IMR-90 (cell line): ENCODE results near the gene ZNF311. TPM values are rescaled to one million over a fixed set of nuclear protein-coding genes. Genes with fewer than 3 reads are reported as not detected.

Experiments used
- ATAC-seq: fragments of 200-7000 bp; cut with Tn5 transposase; 2 replicates; pipeline ENCODE4 v1.9.1; 2020; ENCODE audit warnings: low read depth, mild to moderate bottlenecking, moderate library complexity
- BruUV-seq: library from RNA; stranded (reverse); fragments of 400-500 nt; replicated peaks from 2 replicates; lab custom pipeline; 2021; lab: Mats Ljungman, UMichigan
- CTCF ChIA-PET: fragments of 300-600 bp; formaldehyde crosslinking; extraction: SDS; loops from one replicate; lab custom pipeline; 2021; ENCODE audit warnings: antibody characterized with exemption; lab: Yijun Ruan, JAX
- POLR2A ChIA-PET: fragments of 300-600 bp; sonication (Branson Sonifier 250); formaldehyde crosslinking; loops from one replicate; lab custom pipeline; 2022; ENCODE audit warnings: antibody characterized with exemption; ENCODE audit not compliant: unreplicated experiment; lab: Charles Lee
- DNase-seq: peaks from one replicate; pipeline ENCODE4 v3.0.0; 2013
- H2AFZ ChIP-seq: replicated peaks from 2 replicates; pipeline ENCODE3; 2013; ENCODE audit warnings: low read length, mild to moderate bottlenecking; ENCODE audit not compliant: poor library complexity
- H2AK5ac ChIP-seq: 2 replicates; pipeline ENCODE4 v1.6.1; 2013; ENCODE audit warnings: low read depth, low read length, inconsistent platforms
- H2AK9ac ChIP-seq: replicated peaks from 2 replicates; pipeline ENCODE3; 2013; ENCODE audit warnings: mild to moderate bottlenecking, low read depth, low read length, moderate library complexity; ENCODE audit not compliant: poor library complexity
- H2BK120ac ChIP-seq: 2 replicates; pipeline ENCODE4 v1.6.1; 2013; ENCODE audit warnings: low read depth, low read length, inconsistent platforms
- H2BK15ac ChIP-seq: 3 replicates; pipeline ENCODE4 v1.6.1; 2013; ENCODE audit warnings: low read depth, low read length, inconsistent platforms
- H2BK20ac ChIP-seq: 2 replicates; pipeline ENCODE4 v1.6.1; 2013; ENCODE audit warnings: low read depth, mild to moderate bottlenecking, inconsistent platforms, low read length, moderate library complexity
- H2BK5ac ChIP-seq: 2 replicates; pipeline ENCODE4 v1.6.1; 2013; ENCODE audit warnings: mild to moderate bottlenecking, low read depth, low read length, inconsistent platforms; ENCODE audit not compliant: poor library complexity, severe bottlenecking
- H3K14ac ChIP-seq: replicated peaks from 2 replicates; pipeline ENCODE4 v1.6.1; 2013; ENCODE audit warnings: low read depth, low read length, inconsistent platforms
- H3K18ac ChIP-seq: 2 replicates; pipeline ENCODE4 v1.6.1; 2013; ENCODE audit warnings: low read depth, low read length, control low read depth
- H3K23ac ChIP-seq: 2 replicates; pipeline ENCODE4 v1.6.1; 2013; ENCODE audit warnings: low read depth, low read length, inconsistent platforms
- H3K27ac ChIP-seq: 2 replicates; pipeline ENCODE4 v1.5.1; 2013; ENCODE audit warnings: mild to moderate bottlenecking, control low read depth, low read length; ENCODE audit not compliant: insufficient read depth
- H3K27me3 ChIP-seq: 2 replicates; pipeline ENCODE4 v1.6.1; 2013; ENCODE audit warnings: low read length; ENCODE audit not compliant: control insufficient read depth, insufficient read depth
- H3K36me3 ChIP-seq: 2 replicates; pipeline ENCODE4 v1.6.1; 2013; ENCODE audit warnings: low read length, mixed read lengths; ENCODE audit not compliant: control insufficient read depth, insufficient read depth
- H3K4ac ChIP-seq: 2 replicates; pipeline ENCODE4 v1.6.1; 2013; ENCODE audit warnings: low read depth, low read length, inconsistent platforms
- H3K4me1 ChIP-seq: 2 replicates; pipeline ENCODE4 v1.6.1; 2013; ENCODE audit warnings: low read length, mixed read lengths; ENCODE audit not compliant: control insufficient read depth, insufficient read depth
- H3K4me2 ChIP-seq: 2 replicates; pipeline ENCODE4 v1.6.1; 2013; ENCODE audit warnings: low read depth, mild to moderate bottlenecking, control low read depth, low read length, moderate library complexity
- H3K4me3 ChIP-seq: 2 replicates; pipeline ENCODE4 v1.5.1; 2013; ENCODE audit warnings: low read depth, mild to moderate bottlenecking, control low read depth, low read length, moderate library complexity; ENCODE audit not compliant: insufficient read depth
- H3K56ac ChIP-seq: 2 replicates; pipeline ENCODE4 v1.6.1; 2013; ENCODE audit warnings: low read length, inconsistent platforms; ENCODE audit not compliant: insufficient read depth; ENCODE audit errors: extremely low read depth
- H3K79me1 ChIP-seq, 2 experiments: 2 replicates each; pipeline ENCODE4 v1.6.1; 2013; ENCODE audit warnings: low read length in 2 of 2, inconsistent platforms in 1 of 2, low read depth in 1 of 2
- H3K9ac ChIP-seq: 2 replicates; pipeline ENCODE4 v1.6.1; 2013; ENCODE audit warnings: low read depth, low read length, control low read depth
- H3K9me1 ChIP-seq: 2 replicates; pipeline ENCODE4 v1.6.1; 2013; ENCODE audit warnings: low read length, inconsistent platforms; ENCODE audit not compliant: insufficient read depth
- H3K9me3 ChIP-seq: 2 replicates; pipeline ENCODE4 v1.6.1; 2013; ENCODE audit warnings: low read length; ENCODE audit not compliant: control insufficient read depth, insufficient read depth
- H4K20me1 ChIP-seq: 2 replicates; pipeline ENCODE4 v1.6.1; 2013; ENCODE audit warnings: low read length, inconsistent platforms; ENCODE audit not compliant: insufficient read depth
- H4K5ac ChIP-seq: 2 replicates; pipeline ENCODE4 v1.6.1; 2013; ENCODE audit warnings: mild to moderate bottlenecking, low read depth, low read length, control low read depth
- H4K8ac ChIP-seq, 2 experiments: 2 replicates each; pipeline ENCODE4 v1.6.1; 2013; ENCODE audit warnings: low read depth in 2 of 2, low read length in 2 of 2, control low read depth in 1 of 2, inconsistent platforms in 1 of 2
- H4K91ac ChIP-seq: 2 replicates; pipeline ENCODE4 v1.6.1; 2013; ENCODE audit warnings: low read depth, low read length, inconsistent platforms; ENCODE audit not compliant: insufficient read depth
- BHLHE40 ChIP-seq: fragments of 150-350 bp; IDR thresholded peaks from 2 replicates; pipeline ENCODE4 v1.6.1; 2016; ENCODE audit warnings: mild to moderate bottlenecking, low read depth, low read length
- CEBPB ChIP-seq: IDR thresholded peaks from 2 replicates; pipeline ENCODE4 v1.6.1; 2012; ENCODE audit warnings: low read depth, low read length, improper control_type of control experiment
- CTCF ChIP-seq: conservative IDR thresholded peaks from 2 replicates; pipeline ENCODE4 v1.5.1; 2012; ENCODE audit warnings: mild to moderate bottlenecking, low read depth, low read length, improper control_type of control experiment
- FOS ChIP-seq: fragments of 150-350 bp; IDR thresholded peaks from 2 replicates; pipeline ENCODE4 v1.6.1; 2016; ENCODE audit warnings: low read depth, low read length
- MAZ ChIP-seq: IDR thresholded peaks from 2 replicates; pipeline ENCODE4 v1.6.1; 2012; ENCODE audit warnings: low read depth, mild to moderate bottlenecking, low read length, improper control_type of control experiment, moderate library complexity, borderline replicate concordance
- WGBS, 2 experiments: methylation state at CpG; one replicate each; pipeline versions ENCODE4 v1.1.5 to v1.1.7; 2013; ENCODE audit warnings: missing lambda C conversion rate in 2 of 2; ENCODE audit not compliant: insufficient read length in 1 of 2; ENCODE audit errors: extremely low coverage in 2 of 2; 5-methylcytosine and 5-hydroxymethylcytosine counted together
- dilution Hi-C: fragments of 300-500 bp; cut with HindIII; formaldehyde crosslinking; loops from one replicate; pipeline ENCODE4 v1.14.3; 2018; ENCODE audit warnings: low sequenced_read_pairs; ENCODE audit not compliant: unreplicated experiment
- in situ Hi-C: fragments of 300-500 bp; cut with MboI; formaldehyde crosslinking; loops from 3 replicates; pipeline ENCODE4 v1.14.3; 2019; ENCODE audit warnings: low sequenced_read_pairs, inconsistent platforms, mixed read lengths
- intact Hi-C: fragments of 100-400 bp; cut with micrococcal nuclease; formaldehyde crosslinking; loops from 2 replicates; pipeline ENCODE4 v1.10.0; 2022
- polyA plus RNA-seq, 3 experiments: library from polyadenylated mRNA; depleted of rRNA; stranded (reverse); fragments of >200 nt; gene quantifications; 2 replicates each; pipeline ENCODE4 v1.2.3, GENCODE V29; 2012; ENCODE audit warnings: low replicate concordance in 1 of 3
- total RNA-seq: library from RNA; depleted of rRNA; stranded (reverse); fragments of >200 nt; gene quantifications from 2 replicates; pipeline ENCODE4 v1.2.3, GENCODE V29; 2012

ZNF311 gene
- total and polyA plus RNA-seq, 2 of the 4 experiments (the other 2 are of a cell fraction), result 0.34 to 0.36 TPM

- Histone ChIP-seq H3K9ac (no peak overlapping the region), H2BK120ac (no peak overlapping the region; the same call in 1 of the 2 replicates), H3K79me1 (no peaks in the 10 kb centered on the region), H3K14ac (no peak overlapping the region), H2BK15ac (no peak overlapping the region), H4K8ac (peak overlapping the region; percentile 38 to 73; a peak in 2 of 4 replicates), H4K91ac (peak overlapping the region; percentile 17; the same call in 1 of the 2 replicates), H3K9me3 (no peaks in the 10 kb centered on the region), H3K4me2 (peak overlapping the region; percentile 81), H3K4ac (0 out of 2 replicates have a peak overlapping the region, but pooled peaks have one; percentile 1), H3K4me1 (peaks cover 2% of the 10 kb centered on the region; the same call in 1 of the 2 replicates), H3K18ac (no peak overlapping the region), H3K23ac (no peak overlapping the region), H3K27ac (no peak overlapping the region), H2BK20ac (no peak overlapping the region), H4K20me1 (no peaks in the 10 kb centered on the region; the same call in 1 of the 2 replicates), H3K36me3 (no peaks in the 10 kb centered on the region), H3K9me1 (no peaks in the 10 kb centered on the region), H3K56ac (no peak overlapping the region), H2BK5ac (no peak overlapping the region), H4K5ac (no peak overlapping the region), H3K4me3 (peak overlapping the region; percentile 44), H3K27me3 (no peaks in the 10 kb centered on the region; the same call in 1 of the 2 replicates), H2AFZ (peak overlapping the region; percentile 90), H2AK9ac (no peak overlapping the region), H2AK5ac (0 out of 2 replicates have a peak overlapping the region, but pooled peaks have one; percentile 16)
- no peak for TF ChIP-seq FOS
- no peak for TF ChIP-seq CTCF
- no peak for TF ChIP-seq MAZ
- no peak for TF ChIP-seq BHLHE40
- no peak for TF ChIP-seq CEBPB
- in situ Hi-C loops, result no loop called here
- intact Hi-C loops, result loop anchor here (2.0 to 5.0 kb wide), 3 partner anchors 83 to 173 kb away; no protein-coding TSS in a partner anchor
- 100% methylated on average over 1 of the region's 8 CpGs; no CpG with 5 or more reads in 1 of the 2 experiments for WGBS, 2 experiments
- no peak for ATAC-seq
- dilution Hi-C loops, result no loop called here
- POLR2A ChIA-PET, result no interaction called here
- no TSS peak for BruUV-seq
- CTCF ChIA-PET, result interaction anchor here (0.9 kb wide), 1 partner anchor 1821 kb away, joined by 3 read pairs; no protein-coding TSS in a partner anchor
- no peak for DNase-seq
These were observed 24.8 kb downstream of the ZNF311 start for GRCh38 chr6:28980137-28980851.
